ENCODE measurements around the gene FSTL5. TPM values are rescaled to one million over a fixed set of nuclear protein-coding genes. Genes with fewer than 3 reads are reported as not detected.

FSTL5 gene
- total and polyA plus RNA-seq, 2 of the 8 experiments (the other 6 are each of a cell fraction or from before 2014, with no cell fraction given), result 0.09 to 0.32 TPM

- TF ChIP-seq, protein P1, sequence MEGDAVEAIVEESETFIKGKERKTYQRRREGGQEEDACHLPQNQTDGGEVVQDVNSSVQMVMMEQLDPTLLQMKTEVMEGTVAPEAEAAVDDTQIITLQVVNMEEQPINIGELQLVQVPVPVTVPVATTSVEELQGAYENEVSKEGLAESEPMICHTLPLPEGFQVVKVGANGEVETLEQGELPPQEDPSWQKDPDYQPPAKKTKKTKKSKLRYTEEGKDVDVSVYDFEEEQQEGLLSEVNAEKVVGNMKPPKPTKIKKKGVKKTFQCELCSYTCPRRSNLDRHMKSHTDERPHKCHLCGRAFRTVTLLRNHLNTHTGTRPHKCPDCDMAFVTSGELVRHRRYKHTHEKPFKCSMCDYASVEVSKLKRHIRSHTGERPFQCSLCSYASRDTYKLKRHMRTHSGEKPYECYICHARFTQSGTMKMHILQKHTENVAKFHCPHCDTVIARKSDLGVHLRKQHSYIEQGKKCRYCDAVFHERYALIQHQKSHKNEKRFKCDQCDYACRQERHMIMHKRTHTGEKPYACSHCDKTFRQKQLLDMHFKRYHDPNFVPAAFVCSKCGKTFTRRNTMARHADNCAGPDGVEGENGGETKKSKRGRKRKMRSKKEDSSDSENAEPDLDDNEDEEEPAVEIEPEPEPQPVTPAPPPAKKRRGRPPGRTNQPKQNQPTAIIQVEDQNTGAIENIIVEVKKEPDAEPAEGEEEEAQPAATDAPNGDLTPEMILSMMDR (IDR thresholded peaks at IDR 0.05; ENCODE audit: control extremely low read depth in 1 of 3, insufficient read depth in 1 of 3, low read depth in 1 of 3, low read length in 3 of 3), result peak in 2 of 3 experiments; percentile 6 to 53; a peak in 2 of 4 replicates
- no peak for TF ChIP-seq RNF2 (IDR thresholded peaks at IDR 0.05; ENCODE audit: borderline replicate concordance, low read depth, low read length, missing control alignments, poor library complexity, severe bottlenecking)
- no peak for TF ChIP-seq YY1 (IDR thresholded peaks at IDR 0.05; ENCODE audit: low read depth, low read length)
- TF ChIP-seq MAFK (IDR thresholded peaks at IDR 0.05; ENCODE audit: low read depth, low read length), result no peak
- TF ChIP-seq JUN (IDR thresholded peaks at IDR 0.05; ENCODE audit: low read depth, low read length), result no peak
Measured at GRCh38 chr4:161702287-161702686, 461.5 kb downstream of the FSTL5 start (continued).

All from H1 (cell line).